GM23248 (cell line): ENCODE measurements around the gene CEP89.

Experiments used
- EZH2 ChIP-seq: fragments of 200-600 bp; sonication (generic); IDR thresholded peaks from 2 replicates; pipeline ENCODE4 v1.6.1; 2018; ENCODE audit warnings: antibody characterized with exemption, mild to moderate bottlenecking; ENCODE audit not compliant: insufficient read depth, poor library complexity, severe bottlenecking
- EZH2phosphoT487 ChIP-seq: fragments of 200-600 bp; sonication (generic); IDR thresholded peaks from 2 replicates; pipeline ENCODE4 v1.6.1; 2018; ENCODE audit warnings: antibody characterized with exemption, moderate library complexity, mild to moderate bottlenecking, low read depth; ENCODE audit not compliant: insufficient read depth

DNA sequence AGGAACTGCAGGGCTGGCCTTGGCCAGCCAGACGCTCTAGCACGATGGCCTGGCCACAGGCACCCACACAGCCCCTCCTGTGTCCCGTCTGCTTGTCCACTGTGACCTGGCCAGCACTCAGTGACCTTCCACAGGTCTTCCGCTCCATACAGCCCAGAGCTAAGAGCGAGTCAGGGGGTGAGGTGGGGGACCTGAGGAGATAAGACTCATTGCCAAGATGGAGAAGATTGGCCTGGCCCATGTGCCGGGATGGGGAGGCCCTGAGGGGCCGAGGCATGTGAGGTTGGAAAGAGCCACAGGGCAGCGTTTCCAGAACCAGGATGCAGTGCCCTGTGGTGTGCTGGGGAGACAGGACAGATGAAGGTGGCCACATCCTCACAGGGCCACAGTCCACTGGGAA, 92.0 kb downstream of the CEP89 start:
- TF ChIP-seq EZH2 (no peak), EZH2phosphoT487 (no peak)
